MV-4-11 (cell line): ENCODE data around the gene POLR2B.
"Not testable (repeated sequence)": the region's sequence is repeated elsewhere in the genome, so short reads cannot be mapped to it uniquely, and the experiment has no call there.

Experiments used
- DNase-seq: peaks from one replicate; lab custom pipeline; 2025; lab: John Stamatoyannopoulos, UW

The POLR2B gene

GRCh38 chr4:56978750-56979303 lies at the start of gene POLR2B:
Gene POLR2B, plus strand, starts transcription at chr4:56978896. Its CDS starts 90 bp downstream, at chr4:56978986.
- peak; percentile 96 for DNase-seq

- no peak for DNase-seq
Measured at GRCh38 chr4:56930638-56931037, 48.1 kb upstream of the POLR2B start.

GRCh38 chr4:56931924-56932323 lies 46.8 kb upstream of the POLR2B start:
- no peak for DNase-seq

- no peak for DNase-seq
Measured at GRCh38 chr4:56937262-56937661, 41.4 kb upstream of the POLR2B start.

- not testable (repeated sequence) for DNase-seq
Measured at GRCh38 chr4:56939826-56940225, 38.9 kb upstream of the POLR2B start.

- DNase-seq: no peak
Measured at GRCh38 chr4:56940403-56940802, 38.3 kb upstream of the POLR2B start.

GRCh38 chr4:56940971-56941370 lies 37.7 kb upstream of the POLR2B start:
- no peak for DNase-seq

- no peak for DNase-seq
Measured at GRCh38 chr4:56941403-56941802, 37.3 kb upstream of the POLR2B start.

- DNase-seq: no peak
Measured at GRCh38 chr4:56953680-56954520, 24.8 kb upstream of the POLR2B start.

- DNase-seq: peak; percentile 97
Measured at GRCh38 chr4:56958111-56958517, 20.6 kb upstream of the POLR2B start.

- no peak for DNase-seq
Measured at GRCh38 chr4:56959100-56959499, 19.6 kb upstream of the POLR2B start.

GRCh38 chr4:56961107-56961500 lies 17.6 kb upstream of the POLR2B start:
- DNase-seq: no peak

GRCh38 chr4:56971383-56971782 lies 7.3 kb upstream of the POLR2B start:
- no peak for DNase-seq

- DNase-seq: no peak
Measured at GRCh38 chr4:56972389-56972788, 6.3 kb upstream of the POLR2B start.

GRCh38 chr4:56972809-56973208 lies 5.9 kb upstream of the POLR2B start:
- DNase-seq: no peak

GRCh38 chr4:56973336-56973735 lies 5.4 kb upstream of the POLR2B start:
- peak; percentile 73 for DNase-seq

GRCh38 chr4:56976283-56976836 lies 2.3 kb upstream of the POLR2B start:
- DNase-seq: no peak

GRCh38 chr4:56976837-56977320 lies 1.8 kb upstream of the POLR2B start:
- DNase-seq: no peak

GRCh38 chr4:56977321-56978012 lies 1.2 kb upstream of the POLR2B start, which contains the start of gene NOA1:
Gene NOA1, minus strand, starts transcription at chr4:56977606. Its CDS starts 21 bp downstream, at chr4:56977585.
- peak; percentile 98 for DNase-seq

GRCh38 chr4:56979421-56980072 lies 851 bp downstream of the POLR2B start:
- DNase-seq: peak; percentile 48

GRCh38 chr4:56981795-56982201 lies 3.1 kb downstream of the POLR2B start:
- DNase-seq: no peak

GRCh38 chr4:56986192-56986591 lies 7.5 kb downstream of the POLR2B start:
- no peak for DNase-seq
